Lung (tissue), 12 donors: ENCODE results near the gene PDPK1. TPM values are rescaled to one million over a fixed set of nuclear protein-coding genes. Genes with fewer than 3 reads are reported as not detected.

Source experiments
- ATAC-seq: fragments of 200-7000 bp; cut with Tn5 transposase; one replicate; pipeline ENCODE4 v1.9.1; 2020; ENCODE audit warnings: moderate number of reproducible peaks; ENCODE audit not compliant: insufficient read depth, low FRiP score
- DNase-seq, 3 donors: peaks; one replicate each; pipeline ENCODE4 v3.0.0-alpha.2; 2013 to 2017
- H3K27ac ChIP-seq, 2 donors: one replicate each; pipeline ENCODE4 v1.5.1; 2013; ENCODE audit warnings: mild to moderate bottlenecking in 2 of 2, moderate library complexity in 2 of 2, control low read depth in 1 of 2, inconsistent platforms in 1 of 2, low read depth in 1 of 2, low read length in 1 of 2
- H3K27me3 ChIP-seq, 3 donors: one replicate each; pipeline ENCODE4 v1.5.1; 2013; ENCODE audit warnings: low read length in 2 of 3; ENCODE audit not compliant: control insufficient read depth in 3 of 3, insufficient read depth in 3 of 3
- H3K36me3 ChIP-seq, 4 donors: one replicate each; pipeline ENCODE4 v1.5.1; 2013; ENCODE audit warnings: low read length in 4 of 4, mild to moderate bottlenecking in 1 of 4, moderate library complexity in 1 of 4; ENCODE audit not compliant: control insufficient read depth in 4 of 4, insufficient read depth in 4 of 4
- H3K4me1 ChIP-seq, 5 donors: one replicate each; pipeline ENCODE4 v1.5.1; 2013; ENCODE audit warnings: low read length in 5 of 5, mild to moderate bottlenecking in 2 of 5, moderate library complexity in 1 of 5; ENCODE audit not compliant: control insufficient read depth in 5 of 5, insufficient read depth in 5 of 5
- H3K4me3 ChIP-seq: one replicate; pipeline ENCODE4 v1.5.1; 2013; ENCODE audit warnings: mild to moderate bottlenecking, control low read depth, moderate library complexity
- H3K9ac ChIP-seq, 2 donors: one replicate each; pipeline ENCODE4 v1.5.1; 2013; ENCODE audit warnings: low read length in 2 of 2, control low read depth in 1 of 2; ENCODE audit not compliant: insufficient read depth in 1 of 2
- H3K9me3 ChIP-seq, 4 donors: one replicate each; pipeline ENCODE4 v1.5.1; 2013; ENCODE audit warnings: low read length in 3 of 4, mild to moderate bottlenecking in 1 of 4, moderate library complexity in 1 of 4; ENCODE audit not compliant: control insufficient read depth in 4 of 4, insufficient read depth in 3 of 4
- CTCF ChIP-seq: IDR thresholded peaks from 2 replicates; pipeline ENCODE4 v1.5.1; 2012; ENCODE audit warnings: mild to moderate bottlenecking; ENCODE audit errors: control extremely low read depth, extremely low read depth
- WGBS, 2 donors: extraction: QIAGEN DNeasy Blood & Tissue Kit; methylation state at CpG; one replicate each; pipeline ENCODE4 v1.1.7; 2013; 5-methylcytosine and 5-hydroxymethylcytosine counted together
- polyA plus RNA-seq, 2 donors: library from polyadenylated mRNA; stranded (reverse); fragments of 200-250 nt; gene quantifications; one replicate each; pipeline ENCODE4 v1.2.1, GENCODE V29; 2013
- total RNA-seq, 2 donors: library from RNA; depleted of rRNA in 1 of 2; stranded (reverse); fragments of >200 nt in 1 of 2; gene quantifications; one replicate each; pipeline ENCODE4 v1.2.1, GENCODE V29; 2014 to 2021
- donor health status: control.
- donor health status: control.
- donor health status: Bipolar disorder and iron deficiency.
- donor health status: healthy.
- donor health status: DM: yes; HTN: yes; CAD: no.

The PDPK1 gene
- total and polyA plus RNA-seq, 4 donors: 16.7 to 79.0 (median 33.8) TPM

- ATAC-seq (no peak), DNase-seq (no peak)
- 86% methylated on average over 20 of the region's 20 CpGs for WGBS, 2 donors
- no peaks in the 10 kb centered on the region for H3K27me3 ChIP-seq
- no peak overlapping the region for H3K27ac ChIP-seq
- no peak overlapping the region for H3K9ac ChIP-seq
- H3K9me3 ChIP-seq: no peaks in the 10 kb centered on the region
- TF ChIP-seq CTCF: no peak
- H3K4me1 ChIP-seq: peaks cover 5 to 51% (median 10%) of the 10 kb centered on the region in 5 donors
- peaks cover 0 to 32% (median 17%) of the 10 kb centered on the region in 4 donors for H3K36me3 ChIP-seq
- no peak overlapping the region for H3K4me3 ChIP-seq
Measured at GRCh38 chr16:2500430-2500917, 37.3 kb upstream of the PDPK1 start.

- Histone ChIP-seq H3K4me3 (no peak overlapping the region), H3K4me1 (peaks cover 5 to 51% (median 10%) of the 10 kb centered on the region in 5 donors), H3K9me3 (no peaks in the 10 kb centered on the region), H3K27me3 (no peaks in the 10 kb centered on the region), H3K9ac (no peak overlapping the region), H3K36me3 (peaks cover 0 to 29% (median 15%) of the 10 kb centered on the region in 4 donors), H3K27ac (no peak overlapping the region)
- peak; percentile 92 to 93 (median 93) for DNase-seq
- ATAC-seq: peak; percentile 78
- TF ChIP-seq CTCF: peak; percentile 96
- WGBS, 2 donors: 38 to 40% methylated on average over 23 of the region's 23 CpGs
Measured at GRCh38 chr16:2500918-2501750, 36.7 kb upstream of the PDPK1 start.

GRCh38 chr16:2501946-2502895 is 35.6 kb upstream of the PDPK1 start:
- 77 to 84% methylated on average over 17 to 18 of the region's 18 CpGs for WGBS, 2 donors
- H3K36me3 ChIP-seq: peaks cover 0 to 19% (median 6%) of the 10 kb centered on the region in 4 donors
- H3K4me1 ChIP-seq: peaks cover 5 to 42% (median 8%) of the 10 kb centered on the region in 5 donors
- H3K27ac ChIP-seq: no peak overlapping the region
- DNase-seq (no peak), ATAC-seq (no peak)
- no peaks in the 10 kb centered on the region for H3K9me3 ChIP-seq
- H3K4me3 ChIP-seq: no peak overlapping the region
- H3K9ac ChIP-seq: no peak overlapping the region
- no peak for TF ChIP-seq CTCF
- H3K27me3 ChIP-seq: no peaks in the 10 kb centered on the region
